Immature natural killer cell (primary cell): Measurements from ENCODE around the gene KCND1. TPM values are rescaled to one million over a fixed set of nuclear protein-coding genes. Genes with fewer than 3 reads are reported as not detected.

Experiments
- DNase-seq, 3 donors: peaks; one replicate each; pipeline ENCODE4 v3.0.0; 2022; ENCODE audit warnings: mixed read lengths in 1 of 3
- H3K27ac Mint-ChIP-seq, 6 donors: one replicate each; pipeline ENCODE4 v1.8.0; 2020; ENCODE audit warnings: mixed read lengths in 6 of 6, mild to moderate bottlenecking in 5 of 6, inconsistent platforms in 4 of 6, moderate library complexity in 3 of 6
- H3K27me3 Mint-ChIP-seq, 3 donors: one replicate each; pipeline ENCODE4 v1.8.0; 2020 to 2021; ENCODE audit warnings: low read depth in 3 of 3, mild to moderate bottlenecking in 3 of 3, mixed read lengths in 3 of 3, moderate library complexity in 3 of 3, inconsistent platforms in 1 of 3
- H3K36me3 Mint-ChIP-seq, 3 donors: one replicate each; pipeline ENCODE4 v1.8.0; 2020; ENCODE audit warnings: mixed read lengths in 3 of 3, inconsistent platforms in 2 of 3, mild to moderate bottlenecking in 2 of 3
- H3K4me1 Mint-ChIP-seq, 2 donors: one replicate each; pipeline ENCODE4 v1.8.0; 2020; ENCODE audit warnings: inconsistent platforms in 2 of 2, mild to moderate bottlenecking in 2 of 2, mixed read lengths in 2 of 2, moderate library complexity in 1 of 2
- H3K4me3 Mint-ChIP-seq, 5 donors: one replicate each; pipeline ENCODE4 v1.8.0; 2020; ENCODE audit warnings: mild to moderate bottlenecking in 5 of 5, mixed read lengths in 5 of 5, inconsistent platforms in 3 of 5, moderate library complexity in 3 of 5
- H3K9me3 Mint-ChIP-seq, 6 donors: one replicate each; pipeline ENCODE4 v1.8.0; 2020; ENCODE audit warnings: mild to moderate bottlenecking in 6 of 6, mixed read lengths in 6 of 6, inconsistent platforms in 4 of 6, moderate library complexity in 3 of 6
- polyA plus RNA-seq, 3 donors: library from polyadenylated mRNA; unstranded; fragments of 300-500 nt; fragmentation: Illumina TruSeq; gene quantifications; one replicate each; pipeline ENCODE4 v1.2.3, GENCODE V29; 2021

KCND1 gene
- polyA plus RNA-seq, 3 donors from 2014 or later: 0.12 TPM; not detected in 2

- no peaks in the 10 kb centered on the region for H3K9me3 Mint-ChIP-seq
- no peak overlapping the region for H3K27ac Mint-ChIP-seq
- H3K36me3 Mint-ChIP-seq: no peaks in the 10 kb centered on the region
- peaks cover 0 to 9% (median 3%) of the 10 kb centered on the region in 3 donors for H3K27me3 Mint-ChIP-seq
- H3K4me1 Mint-ChIP-seq: peaks cover 0 to 6% of the 10 kb centered on the region in 2 donors
- no peak for DNase-seq
- H3K4me3 Mint-ChIP-seq: no peak overlapping the region
Measured at GRCh38 chrX:48968377-48968776, 3.3 kb downstream of the KCND1 start.

GRCh38 chrX:48966796-48967579 lies 4.7 kb downstream of the KCND1 start:
- no peak overlapping the region for H3K4me3 Mint-ChIP-seq
- no peak overlapping the region for H3K27ac Mint-ChIP-seq
- no peak for DNase-seq
- H3K4me1 Mint-ChIP-seq: peaks cover 0 to 3% of the 10 kb centered on the region in 2 donors
- H3K27me3 Mint-ChIP-seq: peaks cover 0 to 8% (median 3%) of the 10 kb centered on the region in 3 donors
- no peaks in the 10 kb centered on the region for H3K36me3 Mint-ChIP-seq
- no peaks in the 10 kb centered on the region for H3K9me3 Mint-ChIP-seq

- Mint-ChIP-seq H3K9me3 (no peaks in the 10 kb centered on the region), H3K4me1 (no peaks in the 10 kb centered on the region), H3K36me3 (no peaks in the 10 kb centered on the region), H3K27ac (no peak overlapping the region), H3K4me3 (no peak overlapping the region), H3K27me3 (peaks cover 0 to 8% (median 3%) of the 10 kb centered on the region in 3 donors)
- no peak for DNase-seq
Measured at GRCh38 chrX:48965959-48966358, 5.7 kb downstream of the KCND1 start.

- Mint-ChIP-seq H3K4me1 (peaks cover 7 to 9% of the 10 kb centered on the region in 2 donors), H3K9me3 (peaks cover 0 to 1% (median 0%) of the 10 kb centered on the region in 6 donors), H3K4me3 (no peak overlapping the region), H3K27me3 (peaks cover 19 to 25% (median 20%) of the 10 kb centered on the region in 3 donors), H3K27ac (no peak overlapping the region), H3K36me3 (no peaks in the 10 kb centered on the region)
- no peak for DNase-seq
Measured at GRCh38 chrX:48961585-48962091, 10.0 kb downstream of the KCND1 start.

- H3K27me3 Mint-ChIP-seq: peaks cover 21 to 25% (median 22%) of the 10 kb centered on the region in 3 donors
- peaks cover 19 to 20% of the 10 kb centered on the region in 2 donors for H3K4me1 Mint-ChIP-seq
- H3K27ac Mint-ChIP-seq: peak overlapping the region; percentile 5 to 100 (median 68)
- peaks cover 0 to 1% (median 0%) of the 10 kb centered on the region in 6 donors for H3K9me3 Mint-ChIP-seq
- no peaks in the 10 kb centered on the region for H3K36me3 Mint-ChIP-seq
- H3K4me3 Mint-ChIP-seq: peak overlapping the region in 4 of 5 donors; percentile 3 to 60 (median 38)
- no peak for DNase-seq
Measured at GRCh38 chrX:48960291-48960690, 11.4 kb downstream of the KCND1 start.

- Mint-ChIP-seq H3K27me3 (peaks cover 21 to 25% (median 22%) of the 10 kb centered on the region in 3 donors), H3K36me3 (no peaks in the 10 kb centered on the region), H3K4me1 (peaks cover 34 to 36% of the 10 kb centered on the region in 2 donors), H3K4me3 (peak overlapping the region; percentile 93 to 100 (median 99)), H3K9me3 (peaks cover 0 to 1% (median 0%) of the 10 kb centered on the region in 6 donors), H3K27ac (peak overlapping the region; percentile 99 to 100 (median 100))
- DNase-seq: no peak
Measured at GRCh38 chrX:48958635-48959094, 13.0 kb downstream of the KCND1 start.

- Mint-ChIP-seq H3K27ac (peak overlapping the region; percentile 99 to 100 (median 100)), H3K36me3 (no peaks in the 10 kb centered on the region), H3K27me3 (peaks cover 21 to 26% (median 25%) of the 10 kb centered on the region in 3 donors), H3K9me3 (peaks cover 0 to 1% (median 0%) of the 10 kb centered on the region in 6 donors), H3K4me3 (peak overlapping the region; percentile 93 to 100 (median 99)), H3K4me1 (peaks cover 41 to 42% of the 10 kb centered on the region in 2 donors)
- peak; percentile 93 to 96 (median 95) for DNase-seq
Measured at GRCh38 chrX:48957827-48958634, 13.6 kb downstream of the KCND1 start.

- DNase-seq: peak in 1 of 3 donors; percentile 84
- H3K27ac Mint-ChIP-seq: peak within 1 kb of the TSS; percentile 99 to 100 (median 100)
- no peaks in the 10 kb centered on the region for H3K36me3 Mint-ChIP-seq
- peaks cover 21 to 25% (median 23%) of the 10 kb centered on the region in 3 donors for H3K27me3 Mint-ChIP-seq
- H3K9me3 Mint-ChIP-seq: peaks cover 0 to 1% (median 0%) of the 10 kb centered on the region in 6 donors
- H3K4me3 Mint-ChIP-seq: peak within 1 kb of the TSS; percentile 93 to 100 (median 99)
- peaks cover 45 to 48% of the 10 kb centered on the region in 2 donors for H3K4me1 Mint-ChIP-seq
Measured at GRCh38 chrX:48957477-48957826, 14.2 kb downstream of the KCND1 start, which contains the start of gene OTUD5. OTUD5 (minus strand) TSS chrX:48957607; CDS start chrX:48957570, 37 bp downstream.

GRCh38 chrX:48956728-48957414 lies 14.8 kb downstream of the KCND1 start:
- peaks cover 21 to 25% (median 21%) of the 10 kb centered on the region in 3 donors for H3K27me3 Mint-ChIP-seq
- H3K27ac Mint-ChIP-seq: peak overlapping the region; percentile 76 to 94 (median 90)
- H3K4me1 Mint-ChIP-seq: peaks cover 51 to 54% of the 10 kb centered on the region in 2 donors

GRCh38 chrX:48948589-48948988 lies 23.1 kb downstream of the KCND1 start:
- Mint-ChIP-seq H3K4me3 (no peak overlapping the region), H3K4me1 (peaks cover 37 to 42% of the 10 kb centered on the region in 2 donors), H3K36me3 (peaks cover 0 to 4% (median 0%) of the 10 kb centered on the region in 3 donors), H3K27me3 (peaks cover 0 to 9% (median 6%) of the 10 kb centered on the region in 3 donors), H3K27ac (peak overlapping the region in 1 of 6 donors; percentile 26), H3K9me3 (no peaks in the 10 kb centered on the region)
- DNase-seq: no peak

More at GRCh38 chrX:48956728-48957414, 14.8 kb downstream of the KCND1 start:
- peak; percentile 65 to 71 (median 65) for DNase-seq
- Mint-ChIP-seq H3K36me3 (no peaks in the 10 kb centered on the region), H3K9me3 (peaks cover 0 to 1% (median 0%) of the 10 kb centered on the region in 6 donors), H3K4me3 (peak overlapping the region; percentile 79 to 85 (median 83))

- peaks cover 0 to 10% (median 6%) of the 10 kb centered on the region in 3 donors for H3K27me3 Mint-ChIP-seq
- H3K4me1 Mint-ChIP-seq: peaks cover 45 to 50% of the 10 kb centered on the region in 2 donors
- DNase-seq: peak; percentile 42 to 62 (median 61)
- H3K27ac Mint-ChIP-seq: peak overlapping the region; percentile 30 to 69 (median 44)
- H3K9me3 Mint-ChIP-seq: no peaks in the 10 kb centered on the region
- no peak overlapping the region for H3K4me3 Mint-ChIP-seq
- H3K36me3 Mint-ChIP-seq: peaks cover 0 to 6% (median 4%) of the 10 kb centered on the region in 3 donors
Measured at GRCh38 chrX:48945517-48946348, 25.9 kb downstream of the KCND1 start.

GRCh38 chrX:48942895-48943294 lies 28.7 kb downstream of the KCND1 start:
- peaks cover 67 to 72% of the 10 kb centered on the region in 2 donors for H3K4me1 Mint-ChIP-seq
- H3K36me3 Mint-ChIP-seq: peaks cover 0 to 6% (median 0%) of the 10 kb centered on the region in 3 donors
- H3K4me3 Mint-ChIP-seq: peak overlapping the region in 1 of 5 donors; percentile 79
- DNase-seq: no peak
- no peaks in the 10 kb centered on the region for H3K9me3 Mint-ChIP-seq
- H3K27ac Mint-ChIP-seq: peak overlapping the region; percentile 8 to 88 (median 85)
- peaks cover 6 to 10% (median 9%) of the 10 kb centered on the region in 3 donors for H3K27me3 Mint-ChIP-seq
